Ovary (tissue), 9 donors: ENCODE results near the gene CDX1. TPM values are rescaled to one million over a fixed set of nuclear protein-coding genes. Genes with fewer than 3 reads are reported as not detected.

ENCODE experiments used
- DNase-seq, 5 donors: peaks; one replicate each; pipeline ENCODE4 v3.0.0-alpha.2; 2019 to 2020
- H3K27ac ChIP-seq, 2 donors: fragments of 200-600 bp; one replicate each; pipeline versions ENCODE4 v1.5.1 to v1.8.0; 2019 to 2022
- H3K27me3 ChIP-seq: fragments of 200-600 bp; one replicate; pipeline ENCODE4 v1.8.0; 2022
- H3K36me3 ChIP-seq: fragments of 200-600 bp; sonication (generic); one replicate; pipeline ENCODE4 v1.5.1; 2019
- H3K4me1 ChIP-seq: one replicate; pipeline ENCODE4 v1.8.1; 2013; ENCODE audit warnings: mild to moderate bottlenecking, moderate library complexity; ENCODE audit not compliant: insufficient read depth
- H3K4me3 ChIP-seq: fragments of 200-600 bp; sonication (generic); one replicate; pipeline ENCODE4 v1.5.1; 2017
- H3K9me3 ChIP-seq, 2 donors: fragments of 200-600 bp in 1 of 2; sonication (generic) in 1 of 2; one replicate each; pipeline versions ENCODE4 v1.5.1 to v1.8.1; 2013 to 2019; ENCODE audit warnings: mild to moderate bottlenecking in 1 of 2, moderate library complexity in 1 of 2
- EP300 ChIP-seq: sonication (generic); formaldehyde crosslinking; IDR thresholded peaks from one replicate; pipeline ENCODE4 v1.6.1; 2017; ENCODE audit warnings: antibody characterized with exemption
- POLR2A ChIP-seq: fragments of 450-650 bp; IDR thresholded peaks from one replicate; pipeline ENCODE4 v1.6.1; 2017; ENCODE audit warnings: antibody characterized with exemption, mild to moderate bottlenecking, moderate library complexity
- WGBS, 3 donors: extraction: QIAGEN DNeasy Blood & Tissue Kit in 1 of 3; methylation state at CpG; one replicate each; pipeline versions ENCODE4 v1.1.5 to v1.1.7; 2013 to 2017; 5-methylcytosine and 5-hydroxymethylcytosine counted together
- intact Hi-C, 4 donors: fragments of 100-400 bp; cut with DNase I; formaldehyde crosslinking; loops; one replicate each; pipeline versions ENCODE4 v1.11.0 to v1.15.1; 2022 to 2023
- polyA plus RNA-seq, 2 donors: library from polyadenylated mRNA; stranded (reverse); fragments of 200-250 nt in 1 of 2; fragments of 350-450 nt in 1 of 2; fragmentation: Illumina TruSeq in 1 of 2; extraction: RNeasy Lipid Tissue Mini Kit (QIAGEN cat#74804) in 1 of 2; gene quantifications; one replicate each; pipeline ENCODE4 v1.2.3, GENCODE V29; 2013 to 2014
- total RNA-seq, 7 donors: library from RNA; depleted of rRNA in 2 of 7; stranded (reverse); fragments of >200 nt in 2 of 7; fragmentation: NEBNext Ultra II Directional in 3 of 7; extraction: Animal tissue kit (Norgen Biotek cat#: 25700) in 3 of 7; gene quantifications; one replicate each; pipeline versions ENCODE4 v1.1.0 to v1.2.4, GENCODE V29; 2016 to 2023
- TF ChIP-seq, protein P1 (sequence below), 3 donors: fragments of 450-650 bp in 2 of 3; fragments of 200-600 bp in 1 of 3; IDR thresholded peaks; one replicate each; pipeline versions ENCODE4 v1.5.1 to v1.8.0; 2016 to 2022; ENCODE audit warnings: antibody characterized with exemption in 3 of 3, mild to moderate bottlenecking in 1 of 3
- donor health status: DM: no; HTN: no; CAD: no; lungs with moderate emphysema.
- donor health status: DM: no; HTN: no; CAD: no.
- donor health status: Bipolar disorder and iron deficiency.
- donor health status: DM: yes; HTN: yes; CAD: no.
- donor health status: DM: no; HTN: no; CAD: no.
- donor health status: DM: yes; HTN: yes; CAD: no.

Gene CDX1
- total and polyA plus RNA-seq, 9 donors: 0.18 to 1.4 (median 0.58) TPM

DNA sequence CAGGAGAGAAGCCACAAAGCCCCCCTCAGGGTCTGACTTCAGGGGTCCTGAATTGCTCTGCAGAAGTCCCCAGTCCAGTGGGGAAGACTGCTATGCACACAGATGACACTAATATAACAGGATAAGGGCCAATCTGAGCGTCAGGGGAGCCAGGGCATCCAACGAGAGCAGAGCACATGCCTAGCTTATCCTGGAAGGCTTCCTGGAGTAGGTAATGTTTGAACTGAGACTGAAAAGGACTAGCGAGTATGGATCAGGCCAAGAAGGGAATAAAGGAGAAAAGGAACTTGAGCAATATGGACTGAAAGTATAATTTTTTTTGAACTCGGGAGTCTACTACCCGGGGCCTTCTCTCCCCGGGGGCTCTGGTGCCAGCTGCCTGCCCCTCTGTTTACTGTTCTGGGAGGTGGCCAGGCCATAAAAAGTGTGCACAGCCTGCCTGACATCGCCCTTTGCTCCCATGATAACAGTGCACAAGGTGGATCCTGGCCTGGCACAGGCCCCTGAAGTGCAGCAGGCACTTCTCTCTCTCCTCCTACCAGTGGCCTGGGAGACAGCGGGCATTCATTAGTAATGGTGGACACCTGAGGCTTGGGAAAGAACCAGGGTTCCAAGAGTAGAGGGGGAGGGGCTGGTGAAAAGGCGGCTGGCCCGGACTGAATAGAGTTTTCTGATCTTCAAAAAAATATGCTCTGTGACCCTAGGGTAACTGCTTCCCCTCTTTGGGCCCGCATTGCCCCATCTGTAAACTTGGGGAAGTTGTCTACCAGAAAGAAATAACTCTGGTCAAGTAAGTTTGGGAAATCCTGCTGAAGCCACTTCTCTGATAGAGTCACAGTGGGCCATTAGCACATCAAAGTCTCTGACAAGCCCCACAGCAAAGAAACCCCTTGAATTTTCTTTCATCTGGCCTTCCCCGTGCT is 18.7 kb downstream of the CDX1 start:
- Histone ChIP-seq H3K36me3 (no peaks in the 10 kb centered on the region), H3K9me3 (no peaks in the 10 kb centered on the region), H3K4me1 (peaks cover 3% of the 10 kb centered on the region), H3K4me3 (no peak overlapping the region), H3K27me3 (no peaks in the 10 kb centered on the region), H3K27ac (no peak overlapping the region)
- WGBS, 3 donors: 83 to 89% (median 87%) methylated on average over 12 of the region's 12 CpGs
- intact Hi-C loops: no loop called here
- TF ChIP-seq POLR2A (no peak), EP300 (no peak)
- TF ChIP-seq, protein P1, sequence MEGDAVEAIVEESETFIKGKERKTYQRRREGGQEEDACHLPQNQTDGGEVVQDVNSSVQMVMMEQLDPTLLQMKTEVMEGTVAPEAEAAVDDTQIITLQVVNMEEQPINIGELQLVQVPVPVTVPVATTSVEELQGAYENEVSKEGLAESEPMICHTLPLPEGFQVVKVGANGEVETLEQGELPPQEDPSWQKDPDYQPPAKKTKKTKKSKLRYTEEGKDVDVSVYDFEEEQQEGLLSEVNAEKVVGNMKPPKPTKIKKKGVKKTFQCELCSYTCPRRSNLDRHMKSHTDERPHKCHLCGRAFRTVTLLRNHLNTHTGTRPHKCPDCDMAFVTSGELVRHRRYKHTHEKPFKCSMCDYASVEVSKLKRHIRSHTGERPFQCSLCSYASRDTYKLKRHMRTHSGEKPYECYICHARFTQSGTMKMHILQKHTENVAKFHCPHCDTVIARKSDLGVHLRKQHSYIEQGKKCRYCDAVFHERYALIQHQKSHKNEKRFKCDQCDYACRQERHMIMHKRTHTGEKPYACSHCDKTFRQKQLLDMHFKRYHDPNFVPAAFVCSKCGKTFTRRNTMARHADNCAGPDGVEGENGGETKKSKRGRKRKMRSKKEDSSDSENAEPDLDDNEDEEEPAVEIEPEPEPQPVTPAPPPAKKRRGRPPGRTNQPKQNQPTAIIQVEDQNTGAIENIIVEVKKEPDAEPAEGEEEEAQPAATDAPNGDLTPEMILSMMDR (IDR thresholded peaks at IDR 0.05): no peak
- no peak for DNase-seq

DNA sequence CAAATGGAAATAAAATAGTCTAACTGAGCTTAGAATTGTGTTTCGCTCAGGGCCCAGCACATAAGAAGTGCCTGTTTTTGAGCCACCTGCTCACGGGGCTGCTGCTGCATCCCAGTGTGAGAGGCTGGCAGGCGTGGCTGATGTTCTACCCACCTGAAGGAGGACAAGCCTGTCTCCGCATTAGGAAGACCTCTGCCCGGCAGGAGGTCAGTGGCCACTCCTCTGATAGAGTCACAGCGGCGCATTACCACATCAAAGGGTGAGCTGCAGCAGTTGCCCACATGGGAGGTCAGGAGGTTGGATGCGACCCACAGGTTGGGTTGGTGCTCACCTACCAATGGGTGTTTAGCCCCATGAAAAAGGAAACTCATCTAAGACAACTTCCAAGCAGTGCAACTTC is 19.6 kb downstream of the CDX1 start:
- no peak for DNase-seq
- 91 to 96% (median 95%) methylated on average over 8 of the region's 8 CpGs for WGBS, 3 donors
- H3K9me3 ChIP-seq: no peaks in the 10 kb centered on the region
- H3K4me1 ChIP-seq: no peaks in the 10 kb centered on the region
- H3K27me3 ChIP-seq: no peaks in the 10 kb centered on the region
- TF ChIP-seq POLR2A (no peak), EP300 (no peak)
- TF ChIP-seq, protein P1 (IDR thresholded peaks at IDR 0.05): no peak
- intact Hi-C loops: no loop called here
- no peak overlapping the region for H3K4me3 ChIP-seq
- no peaks in the 10 kb centered on the region for H3K36me3 ChIP-seq
- H3K27ac ChIP-seq: no peak overlapping the region

DNA sequence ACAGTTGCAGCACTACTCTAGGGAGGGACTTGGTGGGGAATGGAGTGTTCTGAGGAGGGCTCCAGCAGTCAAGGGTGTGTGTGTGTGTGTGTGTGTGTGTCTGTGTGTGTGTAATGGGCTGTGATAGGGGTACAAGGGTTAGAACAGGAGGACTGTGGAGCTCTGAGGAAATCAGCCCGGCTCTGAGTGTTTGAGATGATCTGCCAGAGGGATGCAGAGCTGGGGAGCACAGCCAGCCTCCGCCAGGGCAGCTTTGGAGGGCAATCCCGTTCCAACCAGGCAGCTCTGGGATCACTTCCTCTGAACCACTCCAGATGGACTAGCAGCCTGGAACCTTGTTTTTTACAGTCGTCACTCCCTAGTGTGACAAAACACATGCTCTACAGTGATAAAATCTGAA is 20.3 kb downstream of the CDX1 start:
- intact Hi-C loops: no loop called here
- TF ChIP-seq, protein P1 (IDR thresholded peaks at IDR 0.05): no peak
- TF ChIP-seq POLR2A: no peak
- no peak for TF ChIP-seq EP300
- Histone ChIP-seq H3K36me3 (no peaks in the 10 kb centered on the region), H3K4me1 (no peaks in the 10 kb centered on the region), H3K27ac (no peak overlapping the region), H3K4me3 (no peak overlapping the region), H3K9me3 (no peaks in the 10 kb centered on the region), H3K27me3 (no peaks in the 10 kb centered on the region)
- WGBS, 3 donors: 56 to 65% (median 59%) methylated on average over 4 of the region's 4 CpGs
- DNase-seq: no peak

DNA sequence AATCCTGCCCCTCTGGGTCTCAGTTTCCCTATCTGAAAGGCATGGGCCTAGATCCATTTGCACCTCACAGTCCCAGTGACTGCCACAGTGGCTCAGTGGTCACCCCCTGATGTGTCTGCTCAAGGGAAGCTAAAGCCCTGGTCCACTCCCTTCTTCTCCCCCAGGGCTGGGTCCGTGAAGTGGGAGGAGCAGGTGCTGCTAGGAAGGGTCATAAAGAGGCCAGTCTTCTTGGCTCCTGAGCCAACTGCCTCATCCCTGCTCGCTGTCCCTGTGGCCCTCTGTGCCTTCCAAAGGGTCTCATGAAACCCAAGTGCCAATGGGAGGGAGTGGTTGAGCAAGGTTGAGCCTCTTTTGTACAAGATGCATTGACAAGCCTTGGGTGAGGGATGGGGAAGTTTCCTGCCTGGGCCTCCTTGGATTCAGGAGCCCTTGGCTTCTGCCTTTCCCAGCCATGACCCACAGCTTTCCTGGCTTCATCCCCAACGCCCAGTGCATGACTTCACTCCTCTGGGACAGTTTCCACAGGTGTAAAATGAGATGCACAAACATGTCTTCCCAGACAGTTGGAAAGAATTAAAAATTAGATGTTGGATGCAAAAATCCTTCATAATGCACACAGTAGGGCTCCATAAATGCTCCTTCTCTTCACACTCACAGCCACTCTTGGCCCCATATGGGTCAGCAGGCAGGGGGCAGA is 21.7 kb downstream of the CDX1 start:
- Histone ChIP-seq H3K27ac (no peak overlapping the region), H3K9me3 (no peaks in the 10 kb centered on the region), H3K36me3 (no peaks in the 10 kb centered on the region), H3K27me3 (no peaks in the 10 kb centered on the region), H3K4me1 (no peaks in the 10 kb centered on the region), H3K4me3 (no peak overlapping the region)
- TF ChIP-seq, protein P1 (IDR thresholded peaks at IDR 0.05): no peak
- no peak for TF ChIP-seq EP300
- TF ChIP-seq POLR2A: no peak
- no peak for DNase-seq
- intact Hi-C loops: no loop called here
- 59 to 71% (median 67%) methylated on average over 3 of the region's 3 CpGs for WGBS, 3 donors
